BE2C (cell line): ENCODE data around the gene LDLRAD4.
A peak's percentile ranks its signal among the peaks of the same experiment; 100 is the strongest.

Experiments
- DNase-seq: peaks from one replicate; pipeline ENCODE4 v3.0.0-alpha.2; 2020
- H3K27me3 ChIP-seq: fragments of 250-450 bp; sonication (Bioruptor Pico); 2 replicates; pipeline ENCODE4 v1.5.1; 2020; ENCODE audit warnings: mild to moderate bottlenecking
- H3K36me3 ChIP-seq: fragments of 250-450 bp; sonication (Bioruptor Pico); 2 replicates; pipeline ENCODE4 v1.5.1; 2020; ENCODE audit warnings: mild to moderate bottlenecking
- H3K4me1 ChIP-seq: fragments of 250-450 bp; sonication (Bioruptor Pico); 2 replicates; pipeline ENCODE4 v1.5.1; 2020
- H3K4me3 ChIP-seq: 2 replicates; pipeline ENCODE4 v1.5.1; 2011; ENCODE audit warnings: low read depth, low read length
- H3K9me3 ChIP-seq: fragments of 250-450 bp; sonication (Bioruptor Pico); 2 replicates; pipeline ENCODE4 v1.5.1; 2020
- TF ChIP-seq, protein P1 (sequence below): IDR thresholded peaks from 2 replicates; pipeline ENCODE4 v1.5.1; 2012; ENCODE audit warnings: mild to moderate bottlenecking, low read depth, low read length

Gene LDLRAD4

GRCh38 chr18:13375302-13376255 lies 157.0 kb downstream of the LDLRAD4 start:
- no peaks in the 10 kb centered on the region for H3K36me3 ChIP-seq
- TF ChIP-seq, protein P1, sequence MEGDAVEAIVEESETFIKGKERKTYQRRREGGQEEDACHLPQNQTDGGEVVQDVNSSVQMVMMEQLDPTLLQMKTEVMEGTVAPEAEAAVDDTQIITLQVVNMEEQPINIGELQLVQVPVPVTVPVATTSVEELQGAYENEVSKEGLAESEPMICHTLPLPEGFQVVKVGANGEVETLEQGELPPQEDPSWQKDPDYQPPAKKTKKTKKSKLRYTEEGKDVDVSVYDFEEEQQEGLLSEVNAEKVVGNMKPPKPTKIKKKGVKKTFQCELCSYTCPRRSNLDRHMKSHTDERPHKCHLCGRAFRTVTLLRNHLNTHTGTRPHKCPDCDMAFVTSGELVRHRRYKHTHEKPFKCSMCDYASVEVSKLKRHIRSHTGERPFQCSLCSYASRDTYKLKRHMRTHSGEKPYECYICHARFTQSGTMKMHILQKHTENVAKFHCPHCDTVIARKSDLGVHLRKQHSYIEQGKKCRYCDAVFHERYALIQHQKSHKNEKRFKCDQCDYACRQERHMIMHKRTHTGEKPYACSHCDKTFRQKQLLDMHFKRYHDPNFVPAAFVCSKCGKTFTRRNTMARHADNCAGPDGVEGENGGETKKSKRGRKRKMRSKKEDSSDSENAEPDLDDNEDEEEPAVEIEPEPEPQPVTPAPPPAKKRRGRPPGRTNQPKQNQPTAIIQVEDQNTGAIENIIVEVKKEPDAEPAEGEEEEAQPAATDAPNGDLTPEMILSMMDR = peak; percentile 16; the same call in 1 of the 2 replicates
- H3K4me3 ChIP-seq = no peak overlapping the region
- DNase-seq = peak; percentile 36
- no peaks in the 10 kb centered on the region for H3K9me3 ChIP-seq
- H3K27me3 ChIP-seq = no peaks in the 10 kb centered on the region
- peaks cover 8% of the 10 kb centered on the region for H3K4me1 ChIP-seq

DNA sequence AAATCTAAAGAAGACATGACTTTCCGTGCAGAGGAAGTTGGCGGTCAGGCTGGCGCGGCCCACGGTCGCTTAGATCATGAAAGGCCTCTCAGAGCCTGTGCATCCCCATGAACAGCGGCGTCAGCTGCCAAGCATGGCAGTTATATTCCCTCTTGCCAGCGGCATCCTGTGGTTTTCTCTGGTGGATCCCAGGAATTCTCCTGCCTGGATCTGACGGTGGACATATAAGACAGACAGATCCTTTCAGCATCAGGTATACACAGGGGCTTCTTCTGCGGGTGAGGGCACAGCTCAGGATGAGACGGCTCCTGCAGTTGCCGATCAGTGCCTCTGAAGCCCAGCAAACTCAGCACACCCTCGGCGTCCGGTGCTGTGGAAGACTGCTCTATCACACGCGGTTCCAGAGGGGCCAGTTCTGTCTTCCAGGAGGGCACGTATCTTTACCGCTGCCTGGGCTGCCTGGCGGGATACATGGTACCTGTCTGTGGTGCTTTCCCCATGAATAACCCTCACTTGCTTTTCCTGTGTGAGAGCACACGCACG lies 157.8 kb downstream of the LDLRAD4 start:
- H3K4me3 ChIP-seq = no peak overlapping the region
- H3K27me3 ChIP-seq = no peaks in the 10 kb centered on the region
- H3K36me3 ChIP-seq = no peaks in the 10 kb centered on the region
- TF ChIP-seq, protein P1 = no peak
- no peaks in the 10 kb centered on the region for H3K9me3 ChIP-seq
- H3K4me1 ChIP-seq = peaks cover 8% of the 10 kb centered on the region
- DNase-seq = no peak

- peaks cover 8% of the 10 kb centered on the region for H3K4me1 ChIP-seq
Measured at GRCh38 chr18:13376841-13377351, 158.3 kb downstream of the LDLRAD4 start.

DNA sequence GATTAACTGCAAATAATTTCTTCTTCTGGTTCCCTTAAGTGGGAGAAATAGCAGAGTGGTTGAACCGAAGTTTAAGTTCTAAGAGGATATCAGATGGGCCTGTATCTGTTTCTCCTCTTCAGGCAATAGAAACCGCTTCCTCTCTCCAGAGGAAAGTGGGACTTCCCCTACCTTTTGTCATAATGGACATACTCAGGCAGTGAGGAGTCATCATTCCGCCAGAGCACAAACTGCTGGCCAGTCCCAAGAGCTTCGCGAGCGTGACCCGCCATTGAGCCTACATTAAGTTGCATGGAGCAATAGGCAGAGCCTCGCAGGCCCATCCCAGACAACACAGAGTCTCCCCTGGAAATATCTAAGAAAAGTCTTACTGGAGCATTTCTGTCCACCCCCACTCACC lies 158.9 kb downstream of the LDLRAD4 start:
- TF ChIP-seq, protein P1 = no peak
- peaks cover 8% of the 10 kb centered on the region for H3K4me1 ChIP-seq
- H3K27me3 ChIP-seq = no peaks in the 10 kb centered on the region
- no peak for DNase-seq
- H3K4me3 ChIP-seq = no peak overlapping the region
- H3K36me3 ChIP-seq = no peaks in the 10 kb centered on the region
- H3K9me3 ChIP-seq = no peaks in the 10 kb centered on the region

More at GRCh38 chr18:13376841-13377351, 158.3 kb downstream of the LDLRAD4 start:
- Histone ChIP-seq H3K36me3 (no peaks in the 10 kb centered on the region), H3K4me3 (no peak overlapping the region), H3K27me3 (no peaks in the 10 kb centered on the region), H3K9me3 (no peaks in the 10 kb centered on the region)
- no peak for DNase-seq
- TF ChIP-seq, protein P1 = no peak

- H3K36me3 ChIP-seq = no peaks in the 10 kb centered on the region
- H3K9me3 ChIP-seq = no peaks in the 10 kb centered on the region
- no peaks in the 10 kb centered on the region for H3K27me3 ChIP-seq
- TF ChIP-seq, protein P1 = no peak
- H3K4me3 ChIP-seq = no peak overlapping the region
- no peak for DNase-seq
- H3K4me1 ChIP-seq = peaks cover 8% of the 10 kb centered on the region
Measured at GRCh38 chr18:13378150-13378549, 159.6 kb downstream of the LDLRAD4 start.
